Transverse colon (tissue), 4 donors: ENCODE data around the gene SYT2. TPM values are rescaled to one million over a fixed set of nuclear protein-coding genes. Genes with fewer than 3 reads are reported as not detected.
"Not testable (repeated sequence)": the region's sequence is repeated elsewhere in the genome, so short reads cannot be mapped to it uniquely, and the experiment has no call there.

Experiments
- DNase-seq: peaks from one replicate; pipeline ENCODE4 v3.0.0-alpha.2; 2019
- H3K27ac ChIP-seq, 4 donors: fragments of 200-600 bp; sonication (generic); 2 replicates each; pipeline ENCODE4 v1.5.1; 2016 to 2018; ENCODE audit warnings: inconsistent platforms in 4 of 4
- H3K27me3 ChIP-seq: fragments of 200-600 bp; sonication (generic); 2 replicates; pipeline ENCODE4 v1.5.1; 2017; ENCODE audit warnings: inconsistent platforms
- H3K36me3 ChIP-seq, 4 donors: fragments of 200-600 bp; sonication (generic); 2 replicates each; pipeline ENCODE4 v1.5.1; 2017 to 2019; ENCODE audit warnings: inconsistent platforms in 4 of 4
- H3K4me1 ChIP-seq, 4 donors: fragments of 200-600 bp; sonication (generic); 2 replicates each; pipeline ENCODE4 v1.5.1; 2017 to 2020; ENCODE audit warnings: inconsistent platforms in 4 of 4
- H3K4me3 ChIP-seq, 4 donors: fragments of 200-600 bp; sonication (generic); 1 replicate in 1 of 4; 2 replicates in 3 of 4; pipeline versions ENCODE4 v1.5.1 to v1.6.1; 2017 to 2019; ENCODE audit warnings: inconsistent platforms in 4 of 4
- H3K9me3 ChIP-seq, 2 donors: fragments of 200-600 bp; sonication (generic); 2 replicates each; pipeline ENCODE4 v1.5.1; 2017 to 2019; ENCODE audit warnings: inconsistent platforms in 2 of 2
- EP300 ChIP-seq: sonication (generic); formaldehyde crosslinking; IDR thresholded peaks from one replicate; pipeline ENCODE4 v1.6.1; 2017; ENCODE audit warnings: antibody characterized with exemption, low read depth
- POLR2A ChIP-seq: fragments of 450-650 bp; IDR thresholded peaks from one replicate; pipeline ENCODE4 v1.6.1; 2016; ENCODE audit warnings: antibody characterized with exemption, mild to moderate bottlenecking, moderate library complexity
- POLR2AphosphoS5 ChIP-seq, 3 donors: sonication (generic); formaldehyde crosslinking; IDR thresholded peaks; one replicate each; pipeline ENCODE4 v1.6.1; 2016; ENCODE audit warnings: antibody characterized with exemption in 3 of 3
- WGBS, 2 donors: methylation state at CpG; one replicate each; pipeline ENCODE4 v1.1.5; 2018; ENCODE audit warnings: low coverage in 1 of 2; 5-methylcytosine and 5-hydroxymethylcytosine counted together
- in situ Hi-C, 4 donors: fragments of 200-750 bp; cut with MboI; loops; one replicate each; pipeline versions ENCODE4 v1.15.0 to v1.15.1; 2017; ENCODE audit warnings: low sequenced_read_pairs in 3 of 4, low pct_ligation_motif_present in 1 of 4, low pct_unique_long_range_greater_than_20kb in 1 of 4
- intact Hi-C: fragments of 100-400 bp; cut with DNase I; formaldehyde crosslinking; loops from one replicate; pipeline ENCODE4 v1.15.1; 2023; ENCODE audit warnings: low total_unique reads
- total RNA-seq, 4 donors: library from RNA; depleted of rRNA; stranded (reverse); fragments of >200 nt; gene quantifications; one replicate each; pipeline ENCODE4 v1.1.0, GENCODE V29; 2016
- TF ChIP-seq, protein P1 (sequence below), 5 experiments: fragments of 200-600 bp in 3 of 5; fragments of 450-650 bp in 2 of 5; sonication (generic) in 3 of 5; IDR thresholded peaks; 1 replicate in 2 of 5; 2 replicates in 3 of 5; pipeline ENCODE4 v1.5.1; 2016 to 2017; ENCODE audit warnings: antibody characterized with exemption in 5 of 5, inconsistent platforms in 3 of 5, mild to moderate bottlenecking in 2 of 5, moderate library complexity in 1 of 5

Gene SYT2
- total RNA-seq, 4 donors from 2014 or later, result 0.16 to 0.40 TPM; not detected in 2

GRCh38 chr1:202716654-202717053 is 6.4 kb upstream of the SYT2 start:
- intact Hi-C loops, result loop anchor here (5.0 kb wide), 2 partner anchors 374 to 529 kb away; partner anchors contain the start of gene UBE2T
- in situ Hi-C loops, result loop anchor here (10.0 to 25.0 kb wide), 3 partner anchors 229 to 529 kb away; partner anchors contain the start of gene LGR6 (in 4 of the 4)
- H3K9me3 ChIP-seq, result no peaks in the 10 kb centered on the region
- H3K27me3 ChIP-seq, result peaks cover 5% of the 10 kb centered on the region
- WGBS, 2 donors, result 85% methylated on average over 2 of the region's 2 CpGs; no CpG with 5 or more reads in 1 of the 2 donors
- peaks cover 0 to 9% (median 0%) of the 10 kb centered on the region in 4 donors for H3K4me1 ChIP-seq
- TF ChIP-seq POLR2A (no peak), POLR2AphosphoS5 (IDR thresholded peaks at IDR 0.05) (no peak), EP300 (no peak)
- TF ChIP-seq, protein P1, sequence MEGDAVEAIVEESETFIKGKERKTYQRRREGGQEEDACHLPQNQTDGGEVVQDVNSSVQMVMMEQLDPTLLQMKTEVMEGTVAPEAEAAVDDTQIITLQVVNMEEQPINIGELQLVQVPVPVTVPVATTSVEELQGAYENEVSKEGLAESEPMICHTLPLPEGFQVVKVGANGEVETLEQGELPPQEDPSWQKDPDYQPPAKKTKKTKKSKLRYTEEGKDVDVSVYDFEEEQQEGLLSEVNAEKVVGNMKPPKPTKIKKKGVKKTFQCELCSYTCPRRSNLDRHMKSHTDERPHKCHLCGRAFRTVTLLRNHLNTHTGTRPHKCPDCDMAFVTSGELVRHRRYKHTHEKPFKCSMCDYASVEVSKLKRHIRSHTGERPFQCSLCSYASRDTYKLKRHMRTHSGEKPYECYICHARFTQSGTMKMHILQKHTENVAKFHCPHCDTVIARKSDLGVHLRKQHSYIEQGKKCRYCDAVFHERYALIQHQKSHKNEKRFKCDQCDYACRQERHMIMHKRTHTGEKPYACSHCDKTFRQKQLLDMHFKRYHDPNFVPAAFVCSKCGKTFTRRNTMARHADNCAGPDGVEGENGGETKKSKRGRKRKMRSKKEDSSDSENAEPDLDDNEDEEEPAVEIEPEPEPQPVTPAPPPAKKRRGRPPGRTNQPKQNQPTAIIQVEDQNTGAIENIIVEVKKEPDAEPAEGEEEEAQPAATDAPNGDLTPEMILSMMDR (IDR thresholded peaks at IDR 0.05), result no peak
- H3K4me3 ChIP-seq, result no peak overlapping the region
- no peak for DNase-seq
- H3K27ac ChIP-seq, result no peak overlapping the region
- no peaks in the 10 kb centered on the region for H3K36me3 ChIP-seq

DNA sequence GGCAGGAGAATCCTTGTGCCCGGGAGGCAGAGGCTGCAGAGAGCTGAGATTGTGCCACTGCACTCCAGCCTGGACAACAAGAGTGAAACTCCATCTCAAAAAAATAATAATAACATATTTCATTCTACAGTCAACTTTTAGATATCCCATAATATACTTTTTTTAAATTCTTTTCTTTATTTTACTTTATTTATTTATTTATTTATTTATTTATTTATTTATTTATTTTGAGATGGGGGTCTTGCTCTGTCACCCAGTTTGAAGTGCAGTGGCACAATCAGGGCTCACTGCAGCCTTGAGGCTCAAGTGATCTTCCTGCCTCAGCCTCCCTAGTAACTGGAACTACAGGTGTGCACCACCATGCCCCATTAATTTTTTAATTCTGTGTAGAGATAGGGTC is 3.9 kb upstream of the SYT2 start:
- in situ Hi-C loops, result loop anchor here (10.0 to 25.0 kb wide), 3 partner anchors 227 to 527 kb away; partner anchors contain the start of gene LGR6 (in 4 of the 4)
- H3K4me3 ChIP-seq, DNase-seq, H3K27ac ChIP-seq, intact Hi-C loops, H3K9me3 ChIP-seq, H3K36me3 ChIP-seq: not testable (repeated sequence)
- 85 to 100% methylated on average over 1 of the region's 1 CpG for WGBS, 2 donors
- Histone ChIP-seq H3K4me1 (peaks cover 11 to 18% (median 14%) of the 10 kb centered on the region in 4 donors), H3K27me3 (peaks cover 28% of the 10 kb centered on the region)

DNA sequence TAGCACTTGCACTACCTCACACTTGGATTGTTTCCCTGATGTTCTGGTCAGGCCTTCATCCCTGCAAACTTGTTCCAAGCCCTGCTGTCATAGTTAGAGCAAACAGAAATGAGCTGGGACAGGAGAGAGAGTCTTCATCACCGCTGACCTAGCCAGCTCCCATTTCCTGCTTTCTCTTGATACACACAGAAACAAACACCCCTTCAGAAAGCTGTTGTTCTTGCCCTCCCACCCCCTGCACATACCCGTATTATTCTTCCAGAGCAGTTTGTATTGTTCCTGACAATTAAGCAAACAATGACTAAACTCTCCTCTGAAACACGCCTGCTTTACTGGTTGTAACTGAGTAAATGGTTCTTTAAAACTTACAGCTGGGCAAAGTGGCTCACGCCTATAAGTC is 2.9 kb upstream of the SYT2 start:
- H3K4me1 ChIP-seq, result peaks cover 11 to 18% (median 14%) of the 10 kb centered on the region in 4 donors
- in situ Hi-C loops, result loop anchor here (10.0 to 25.0 kb wide), 3 partner anchors 226 to 526 kb away; partner anchors contain the start of gene LGR6 (in 4 of the 4)
- no peaks in the 10 kb centered on the region for H3K36me3 ChIP-seq
- intact Hi-C loops, result no loop called here
- peaks cover 39% of the 10 kb centered on the region for H3K27me3 ChIP-seq
- no peak overlapping the region for H3K4me3 ChIP-seq
- TF ChIP-seq POLR2AphosphoS5 (IDR thresholded peaks at IDR 0.05), result no peak
- no peak for TF ChIP-seq POLR2A
- TF ChIP-seq, protein P1 (IDR thresholded peaks at IDR 0.05), result no peak
- TF ChIP-seq EP300, result no peak
- no peak overlapping the region for H3K27ac ChIP-seq
- no peak for DNase-seq
- H3K9me3 ChIP-seq, result no peaks in the 10 kb centered on the region
- 27 to 40% methylated on average over 3 to 4 of the region's 4 CpGs for WGBS, 2 donors

DNA sequence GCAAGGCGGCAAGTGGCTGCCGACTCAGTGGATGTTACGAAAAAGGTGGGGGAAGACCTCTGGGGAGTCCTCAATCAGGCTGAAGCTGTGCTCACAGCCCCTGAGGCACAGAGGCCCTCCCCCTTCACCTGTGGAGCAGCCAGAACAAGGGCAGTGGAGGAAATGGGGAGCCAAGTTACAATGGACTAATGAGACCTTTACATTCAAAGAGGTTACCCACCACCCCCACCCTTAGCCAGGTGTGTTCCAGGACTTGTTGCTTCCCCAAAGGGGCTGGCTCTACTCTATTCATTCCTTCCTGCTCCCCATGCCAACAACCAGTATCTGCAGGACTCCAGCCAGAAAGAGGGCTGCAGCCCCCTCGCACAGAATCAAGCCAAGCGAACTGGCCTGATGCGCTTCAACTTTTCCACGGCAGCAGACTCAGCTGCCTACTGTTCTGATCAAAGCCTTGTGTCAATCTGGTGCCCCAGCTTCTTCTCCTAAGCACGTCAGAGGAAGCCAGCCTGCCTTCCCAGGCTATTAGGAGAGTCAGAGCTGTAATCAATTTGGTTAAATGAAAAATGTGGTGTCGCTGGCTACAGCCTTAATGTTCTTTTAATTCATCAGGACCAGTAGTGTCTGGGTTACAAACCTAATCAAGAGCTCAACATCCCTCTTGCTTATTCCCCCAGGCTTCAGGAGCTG is 1.8 kb upstream of the SYT2 start:
- no peaks in the 10 kb centered on the region for H3K36me3 ChIP-seq
- peaks cover 50% of the 10 kb centered on the region for H3K27me3 ChIP-seq
- intact Hi-C loops, result no loop called here
- DNase-seq, result no peak
- no peak overlapping the region for H3K27ac ChIP-seq
- WGBS, 2 donors, result 79% methylated on average over 9 of the region's 9 CpGs; no CpG with 5 or more reads in 1 of the 2 donors
- TF ChIP-seq, protein P1 (IDR thresholded peaks at IDR 0.05), result no peak
- TF ChIP-seq POLR2A, result no peak
- TF ChIP-seq EP300, result no peak
- no peak for TF ChIP-seq POLR2AphosphoS5 (IDR thresholded peaks at IDR 0.05)
- in situ Hi-C loops, result loop anchor here (10.0 to 25.0 kb wide), 3 partner anchors 225 to 525 kb away; partner anchors contain the start of gene LGR6 (in 4 of the 4)
- H3K4me3 ChIP-seq, result no peak overlapping the region
- peaks cover 11 to 18% (median 14%) of the 10 kb centered on the region in 4 donors for H3K4me1 ChIP-seq
- no peaks in the 10 kb centered on the region for H3K9me3 ChIP-seq
